HAP-1 (cell line): ENCODE data around the gene TRIM31.

Experiments used
- DNase-seq, 2 experiments: peaks; one replicate each; pipeline ENCODE4 v3.0.0-alpha.2; 2016 to 2020; ENCODE audit warnings: low spot score in 2 of 2
- H3K27me3 ChIP-seq: fragments of 250-450 bp; sonication (Bioruptor Pico); 2 replicates; pipeline ENCODE4 v1.5.1; 2020; ENCODE audit warnings: low read depth, mild to moderate bottlenecking, moderate library complexity
- H3K36me3 ChIP-seq: fragments of 250-450 bp; sonication (Bioruptor Pico); replicated peaks from 2 replicates; pipeline ENCODE4 v1.5.1; 2020; ENCODE audit warnings: mild to moderate bottlenecking
- H3K4me1 ChIP-seq: fragments of 250-450 bp; sonication (Bioruptor Pico); 2 replicates; pipeline ENCODE4 v1.5.1; 2020; ENCODE audit warnings: mild to moderate bottlenecking
- H3K4me3 ChIP-seq: fragments of 250-450 bp; sonication (Bioruptor Pico); 2 replicates; pipeline ENCODE4 v1.5.1; 2020; ENCODE audit warnings: mild to moderate bottlenecking, moderate library complexity
- H3K9me3 ChIP-seq: fragments of 250-450 bp; sonication (Bioruptor Pico); 2 replicates; pipeline ENCODE4 v1.5.1; 2020; ENCODE audit warnings: mild to moderate bottlenecking, moderate library complexity
- in situ Hi-C: fragments of 300-500 bp; cut with MboI; formaldehyde crosslinking; loops from 3 replicates; pipeline ENCODE4 v1.14.3; 2020; ENCODE audit warnings: low sequenced_read_pairs, inconsistent platforms, mixed read lengths

The TRIM31 gene

GRCh38 chr6:30093951-30094661 lies 18.8 kb downstream of the TRIM31 start:
- in situ Hi-C loops = no loop called here
- Histone ChIP-seq H3K4me1 (no peaks in the 10 kb centered on the region), H3K27me3 (peaks cover 15% of the 10 kb centered on the region), H3K4me3 (no peak overlapping the region), H3K9me3 (no peaks in the 10 kb centered on the region), H3K36me3 (no peaks in the 10 kb centered on the region)
- DNase-seq = no peak

GRCh38 chr6:30092852-30093543 lies 19.9 kb downstream of the TRIM31 start:
- DNase-seq = no peak
- Histone ChIP-seq H3K9me3 (no peaks in the 10 kb centered on the region), H3K27me3 (peaks cover 18% of the 10 kb centered on the region), H3K36me3 (no peaks in the 10 kb centered on the region), H3K4me3 (no peak overlapping the region), H3K4me1 (no peaks in the 10 kb centered on the region)
- in situ Hi-C loops = no loop called here

DNA sequence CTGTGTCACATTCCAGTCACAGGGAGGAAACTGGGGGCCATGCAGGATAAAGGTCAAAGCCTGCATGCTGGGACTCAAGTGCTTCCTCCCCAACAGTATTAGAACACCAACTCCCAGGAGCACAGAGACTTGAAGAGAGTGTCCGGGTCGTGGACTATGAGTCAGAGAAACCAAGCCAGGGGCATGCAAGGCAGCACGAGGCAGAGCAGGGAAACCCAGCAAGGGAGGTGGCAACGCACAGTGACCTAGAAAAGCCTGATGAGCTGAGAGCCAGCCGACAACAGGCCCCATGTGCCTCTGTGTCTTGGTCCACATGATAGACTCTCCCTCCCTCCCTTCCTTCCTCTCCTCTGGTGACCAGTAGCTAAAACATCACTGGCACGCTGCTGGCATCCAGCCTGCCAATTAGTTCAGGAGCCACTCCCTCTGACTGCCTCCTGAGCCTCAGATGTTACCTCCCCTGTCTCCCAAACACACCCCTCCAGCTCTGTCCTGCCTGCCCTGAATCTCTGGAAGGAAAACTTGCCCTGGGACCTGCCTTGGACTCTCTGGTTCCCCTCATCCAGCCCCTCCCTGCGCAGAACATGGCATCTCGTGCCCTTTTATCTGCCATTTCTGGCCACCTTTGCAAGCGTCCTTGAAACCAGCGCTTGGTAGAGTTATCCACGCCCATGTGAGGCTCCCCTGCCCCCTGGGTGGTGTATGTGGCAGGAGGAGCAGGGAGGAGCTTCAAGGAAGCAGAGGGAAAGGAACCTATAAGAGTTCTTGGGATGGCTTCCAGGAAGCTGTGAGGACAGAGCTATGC lies 21.1 kb downstream of the TRIM31 start:
- Histone ChIP-seq H3K4me1 (no peaks in the 10 kb centered on the region), H3K9me3 (no peaks in the 10 kb centered on the region), H3K4me3 (no peak overlapping the region), H3K27me3 (peaks cover 18% of the 10 kb centered on the region), H3K36me3 (no peaks in the 10 kb centered on the region)
- in situ Hi-C loops = no loop called here
- DNase-seq = no peak

DNA sequence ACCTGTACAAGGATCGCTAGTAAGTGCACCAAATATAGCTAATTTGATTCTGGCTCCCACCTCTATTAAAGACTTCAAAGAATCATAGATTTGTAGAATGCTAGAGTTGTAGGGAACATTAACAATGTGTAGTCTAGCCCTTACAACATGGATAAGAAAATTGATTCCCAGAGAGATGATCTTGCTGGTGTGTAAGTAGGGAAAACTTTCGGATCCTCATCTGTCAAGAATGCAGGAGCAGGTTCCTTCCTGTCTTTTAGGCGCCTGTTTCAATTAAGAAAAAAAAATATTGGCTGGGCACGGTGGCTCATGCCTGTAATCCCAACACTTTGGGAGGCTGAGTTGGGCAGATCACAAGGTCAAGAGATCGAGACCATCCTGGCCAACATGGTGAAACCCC lies 25.0 kb downstream of the TRIM31 start:
- in situ Hi-C loops = no loop called here
- Histone ChIP-seq H3K4me1 (no peaks in the 10 kb centered on the region), H3K4me3 (no peak overlapping the region), H3K27me3 (peaks cover 4% of the 10 kb centered on the region; the same call in 1 of the 2 replicates), H3K36me3 (no peaks in the 10 kb centered on the region), H3K9me3 (no peaks in the 10 kb centered on the region)
- DNase-seq = no peak

DNA sequence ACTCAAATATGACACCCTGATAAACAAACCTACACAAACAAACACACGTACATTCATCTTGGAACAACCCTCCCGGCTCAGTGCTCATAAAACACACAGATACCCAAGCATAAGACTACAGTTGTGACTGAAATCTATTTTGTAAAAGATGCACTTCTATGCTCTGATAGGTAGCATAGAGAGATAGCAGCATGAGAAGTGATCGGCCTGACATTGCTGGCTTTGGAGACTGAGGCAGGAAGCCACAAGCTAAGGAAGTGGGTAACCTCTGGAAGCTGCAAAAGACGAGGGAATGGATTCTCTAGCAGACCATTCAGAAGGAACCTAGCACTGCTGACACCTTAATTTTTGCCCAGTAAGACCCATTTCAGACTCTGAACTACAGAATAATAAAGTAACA lies 35.7 kb downstream of the TRIM31 start:
- Histone ChIP-seq H3K27me3 (peaks cover 21% of the 10 kb centered on the region), H3K4me3 (no peak overlapping the region), H3K9me3 (no peaks in the 10 kb centered on the region), H3K36me3 (no peaks in the 10 kb centered on the region), H3K4me1 (no peaks in the 10 kb centered on the region; the same call in 1 of the 2 replicates)
- in situ Hi-C loops = no loop called here
- no peak for DNase-seq

DNA sequence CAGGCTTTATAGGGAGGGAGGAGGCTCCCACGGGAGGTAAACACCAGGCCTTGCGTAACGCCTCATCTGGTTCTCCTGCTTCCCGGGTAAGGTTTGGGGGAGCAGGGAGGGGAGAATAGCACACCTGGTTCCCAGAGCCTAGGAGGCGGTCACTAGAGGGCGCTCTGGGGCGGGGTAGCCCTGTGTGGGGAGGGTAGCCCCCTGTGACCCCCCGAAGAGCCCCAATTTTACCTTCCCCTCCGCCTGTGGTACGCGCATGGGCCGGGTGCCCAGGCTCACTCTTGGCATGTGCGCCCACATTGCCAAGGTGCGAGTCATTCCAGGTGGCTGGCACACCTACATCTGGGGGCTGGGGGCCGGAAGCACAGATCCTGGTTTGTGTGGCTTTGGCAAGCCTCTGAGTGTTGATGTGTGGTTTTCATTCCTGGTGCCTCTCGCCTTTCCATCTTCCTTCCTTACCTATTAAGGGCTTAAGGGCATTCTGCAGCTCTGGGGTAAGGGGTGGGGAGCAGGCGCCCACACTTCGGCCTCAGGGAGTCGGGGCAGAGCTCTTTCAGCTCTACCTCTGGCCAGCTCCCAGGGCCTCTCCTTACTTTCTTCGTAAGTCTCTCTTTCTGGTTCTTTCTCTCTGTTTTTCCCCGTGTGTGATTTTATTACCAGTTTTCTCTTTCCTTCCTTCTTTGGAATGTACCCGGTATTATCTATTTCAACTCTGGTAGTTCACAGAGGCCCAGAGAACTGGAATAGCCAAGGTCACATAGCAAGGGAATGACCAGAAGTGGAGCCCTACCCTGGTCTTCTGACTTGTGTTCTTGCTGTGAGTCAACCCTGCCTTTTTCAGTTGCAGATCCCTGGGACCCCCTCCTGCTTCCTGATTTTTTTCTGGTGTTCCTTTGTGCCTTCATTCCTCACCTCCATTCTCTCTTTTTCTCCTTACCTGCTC lies 36.8 kb downstream of the TRIM31 start:
- Histone ChIP-seq H3K9me3 (no peaks in the 10 kb centered on the region), H3K4me1 (no peaks in the 10 kb centered on the region; the same call in 1 of the 2 replicates), H3K36me3 (no peaks in the 10 kb centered on the region), H3K27me3 (peaks cover 21% of the 10 kb centered on the region), H3K4me3 (no peak overlapping the region)
- DNase-seq = peak in 1 of 2 experiments; percentile 19
- in situ Hi-C loops = no loop called here

DNA sequence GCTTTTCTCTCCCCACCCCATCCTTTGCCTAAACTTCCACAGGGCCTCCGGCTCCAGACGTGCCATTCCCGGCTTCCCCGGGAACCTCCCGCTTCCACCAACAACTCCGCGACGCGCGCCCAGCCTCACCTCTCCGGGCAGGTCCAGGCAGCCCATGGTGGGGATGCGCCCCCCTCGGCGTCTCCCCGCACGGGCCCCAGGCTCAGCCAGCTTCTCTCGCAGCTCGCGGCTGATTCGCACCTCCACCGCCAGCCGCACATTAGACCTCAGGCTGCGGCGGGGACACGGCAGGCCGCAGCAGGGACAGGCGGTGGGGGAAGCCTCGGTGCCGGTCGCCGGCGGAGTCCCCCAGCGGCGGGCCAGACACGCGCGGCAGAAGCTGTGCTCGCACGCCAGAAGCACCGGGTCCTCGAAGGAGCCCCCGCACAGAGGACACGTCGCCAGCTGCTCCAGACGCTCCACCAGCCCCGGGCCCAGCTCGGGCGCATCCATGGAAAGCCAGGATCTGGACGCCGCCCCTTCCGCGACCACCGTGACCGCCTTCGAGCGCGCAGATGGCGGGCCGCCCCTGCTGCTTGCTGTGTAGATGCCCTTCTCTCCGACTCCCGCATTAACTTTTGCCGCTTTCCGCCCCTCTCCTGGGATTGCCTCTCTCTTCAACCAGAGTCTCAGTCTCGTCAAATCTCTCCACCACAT lies 37.6 kb downstream of the TRIM31 start, which contains the start of gene RNF39:
TSS of gene RNF39 (minus strand) at position 676 of the 696 bp plus-strand sequence. CDS start at position 492, 184 bp downstream.
- no peaks in the 10 kb centered on the region for H3K9me3 ChIP-seq

DNA sequence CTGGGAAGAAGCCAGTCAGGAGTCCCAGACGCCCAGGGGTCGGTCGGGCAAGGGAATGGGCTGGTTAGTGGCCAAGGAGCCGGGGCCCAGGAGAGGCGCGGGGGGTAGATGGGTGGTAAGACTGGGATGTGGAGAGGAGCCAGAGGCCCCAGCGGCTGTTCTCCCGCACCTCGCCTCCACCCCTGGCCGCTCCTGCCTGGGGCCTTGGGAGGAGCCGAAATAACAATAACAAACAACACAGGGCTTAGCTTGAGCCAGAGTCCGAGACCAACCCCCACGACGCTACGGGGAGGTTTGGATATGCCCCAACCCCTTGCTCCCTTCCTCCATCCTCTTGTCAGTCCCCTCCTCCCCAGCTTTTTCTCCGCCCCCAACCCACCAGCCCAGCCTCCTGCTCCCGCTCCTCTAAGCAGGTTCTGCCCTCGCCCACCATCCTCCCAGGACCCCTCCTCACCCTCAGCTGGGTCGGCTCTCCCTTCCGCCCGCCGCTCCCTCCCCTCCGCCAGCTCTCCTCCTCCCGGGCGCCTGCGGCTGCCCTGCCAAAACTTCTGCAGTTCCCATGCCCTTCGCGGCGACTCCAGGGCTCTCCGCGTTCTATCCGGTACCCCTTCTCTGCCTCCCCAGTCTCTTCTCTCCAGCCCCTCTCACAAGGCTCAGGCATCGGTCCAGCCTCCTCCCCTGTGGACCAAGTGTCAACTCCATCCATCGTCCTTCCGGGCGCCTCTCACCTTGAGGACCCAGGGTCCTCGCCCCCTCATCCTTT lies 38.4 kb downstream of the TRIM31 start:
- Histone ChIP-seq H3K9me3 (no peaks in the 10 kb centered on the region), H3K4me1 (no peaks in the 10 kb centered on the region; the same call in 1 of the 2 replicates), H3K4me3 (no peak overlapping the region), H3K36me3 (no peaks in the 10 kb centered on the region), H3K27me3 (peaks cover 21% of the 10 kb centered on the region)
- in situ Hi-C loops = no loop called here
- DNase-seq = peak in 1 of 2 experiments; percentile 51

More for the DNA sequence above, 37.6 kb downstream of the TRIM31 start, which contains the start of gene RNF39:
- Histone ChIP-seq H3K27me3 (peaks cover 21% of the 10 kb centered on the region), H3K36me3 (no peaks in the 10 kb centered on the region), H3K4me3 (no peak within 1 kb of the TSS), H3K4me1 (no peaks in the 10 kb centered on the region; the same call in 1 of the 2 replicates)
- no peak for DNase-seq
- in situ Hi-C loops = no loop called here

GRCh38 chr6:30073489-30074235 lies 39.2 kb downstream of the TRIM31 start:
- no peaks in the 10 kb centered on the region for H3K9me3 ChIP-seq
- no peaks in the 10 kb centered on the region; the same call in 1 of the 2 replicates for H3K4me1 ChIP-seq
- in situ Hi-C loops = no loop called here
- H3K27me3 ChIP-seq = peaks cover 18% of the 10 kb centered on the region
- no peak overlapping the region for H3K4me3 ChIP-seq
- no peaks in the 10 kb centered on the region for H3K36me3 ChIP-seq
- DNase-seq = peak in 1 of 2 experiments; percentile 42

GRCh38 chr6:30071858-30072257 lies 41.0 kb downstream of the TRIM31 start:
- peaks cover 10% of the 10 kb centered on the region for H3K27me3 ChIP-seq
- H3K9me3 ChIP-seq = no peaks in the 10 kb centered on the region
- peaks cover 5% of the 10 kb centered on the region for H3K4me1 ChIP-seq
- H3K36me3 ChIP-seq = no peaks in the 10 kb centered on the region
- in situ Hi-C loops = no loop called here
- H3K4me3 ChIP-seq = no peak overlapping the region
- DNase-seq = no peak

- in situ Hi-C loops = no loop called here
These were observed 41.6 kb downstream of the TRIM31 start for GRCh38 chr6:30071081-30071818.

More at GRCh38 chr6:30071081-30071818, 41.6 kb downstream of the TRIM31 start:
- Histone ChIP-seq H3K9me3 (no peaks in the 10 kb centered on the region), H3K27me3 (peaks cover 6% of the 10 kb centered on the region), H3K4me1 (peaks cover 5% of the 10 kb centered on the region), H3K36me3 (no peaks in the 10 kb centered on the region), H3K4me3 (no peak overlapping the region)
- no peak for DNase-seq
